Activated naive CD4-positive, alpha-beta T cell treated with anti-CD3 and anti-CD28 coated beads, Interleukin-2, amount 50 U/mL, for 72 hours (primary cell): ENCODE results near the gene ZMIZ1. TPM values are rescaled to one million over a fixed set of nuclear protein-coding genes. Genes with fewer than 3 reads are reported as not detected.

ENCODE experiments used
- ATAC-seq, 2 donors: fragments of 150-1000 bp; cut with Tn5 transposase; 2 replicates each; pipeline ENCODE4 v1.10.0; 2021; ENCODE audit warnings: mild to moderate bottlenecking in 2 of 2, moderate library complexity in 2 of 2
- DNase-seq, 2 donors: peaks; one replicate each; pipeline ENCODE4 v3.0.0; 2021 to 2022; ENCODE audit warnings: low spot score in 2 of 2
- H3K27ac Mint-ChIP-seq, 2 donors: one replicate each; pipeline ENCODE4 v1.8.0; 2022; ENCODE audit warnings: mild to moderate bottlenecking in 2 of 2, mixed read lengths in 2 of 2
- H3K36me3 Mint-ChIP-seq, 2 donors: one replicate each; pipeline ENCODE4 v1.8.0; 2022; ENCODE audit warnings: mixed read lengths in 2 of 2
- H3K9me3 Mint-ChIP-seq, 2 donors: one replicate each; pipeline ENCODE4 v1.8.0; 2022; ENCODE audit warnings: mixed read lengths in 2 of 2
- total RNA-seq, 2 donors: library from RNA; stranded (reverse); gene quantifications; one replicate each; pipeline ENCODE4 v1.2.3, GENCODE V29; 2022

ZMIZ1 gene
- total RNA-seq, 2 donors from 2014 or later, result 16.1 to 42.7 TPM

DNA sequence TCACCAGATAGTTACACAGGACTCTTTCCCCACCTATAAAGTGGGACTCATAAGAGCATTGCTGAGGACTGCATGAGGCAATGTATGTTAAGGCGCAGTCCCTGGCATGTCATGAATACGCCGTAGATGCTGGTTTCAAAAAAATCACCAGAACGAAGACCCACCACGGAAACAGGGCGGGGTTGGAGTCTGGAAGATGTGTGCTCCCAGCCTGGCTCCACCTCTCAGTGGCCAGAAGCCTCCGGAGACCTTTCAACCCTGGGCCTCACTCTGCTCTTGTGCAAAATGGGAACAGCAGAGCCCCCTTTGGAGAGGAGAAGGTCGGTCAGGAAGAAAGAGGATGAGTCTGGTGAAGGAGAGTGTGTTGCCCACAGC, 12.4 kb upstream of the ZMIZ1 start:
- no peaks in the 10 kb centered on the region for H3K36me3 Mint-ChIP-seq
- peak in 1 of 2 donors; percentile 26 for DNase-seq
- H3K27ac Mint-ChIP-seq, result no peak overlapping the region
- H3K9me3 Mint-ChIP-seq, result no peaks in the 10 kb centered on the region
- ATAC-seq, result no peak

DNA sequence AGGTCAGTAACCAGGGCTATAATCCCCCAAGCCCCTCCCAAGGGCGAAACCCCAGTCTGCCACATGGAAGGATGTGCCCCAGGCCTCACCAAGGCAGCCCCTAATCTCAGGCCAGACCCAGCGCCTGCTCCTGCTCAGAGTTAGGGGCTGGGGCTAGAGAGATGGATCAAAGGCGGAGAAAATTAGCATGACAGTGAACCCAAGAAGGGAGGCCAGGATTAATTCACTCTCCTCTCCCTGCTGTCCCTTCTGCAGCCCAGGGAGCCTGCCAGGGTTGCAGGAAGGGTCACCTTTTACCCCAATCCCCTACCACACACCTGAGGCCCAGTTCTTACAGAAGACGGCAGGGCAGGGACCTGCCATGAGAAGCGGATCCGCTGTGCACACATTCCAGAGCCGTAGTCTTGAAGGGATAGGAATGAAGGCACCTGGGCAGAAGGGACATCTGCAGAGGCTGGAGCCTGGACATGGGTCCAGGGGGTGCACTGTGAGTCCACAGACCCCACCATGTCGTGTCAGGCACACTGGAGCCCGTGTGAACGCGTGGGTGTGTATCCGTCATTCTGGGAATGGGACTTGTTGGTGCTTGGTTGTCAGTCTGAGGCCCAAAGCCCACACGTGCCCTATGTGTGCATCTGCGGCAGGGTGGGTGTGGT, 11.9 kb upstream of the ZMIZ1 start:
- H3K36me3 Mint-ChIP-seq, result no peaks in the 10 kb centered on the region
- ATAC-seq, result no peak
- DNase-seq, result peak in 1 of 2 donors; percentile 34
- no peak overlapping the region for H3K27ac Mint-ChIP-seq
- no peaks in the 10 kb centered on the region for H3K9me3 Mint-ChIP-seq

DNA sequence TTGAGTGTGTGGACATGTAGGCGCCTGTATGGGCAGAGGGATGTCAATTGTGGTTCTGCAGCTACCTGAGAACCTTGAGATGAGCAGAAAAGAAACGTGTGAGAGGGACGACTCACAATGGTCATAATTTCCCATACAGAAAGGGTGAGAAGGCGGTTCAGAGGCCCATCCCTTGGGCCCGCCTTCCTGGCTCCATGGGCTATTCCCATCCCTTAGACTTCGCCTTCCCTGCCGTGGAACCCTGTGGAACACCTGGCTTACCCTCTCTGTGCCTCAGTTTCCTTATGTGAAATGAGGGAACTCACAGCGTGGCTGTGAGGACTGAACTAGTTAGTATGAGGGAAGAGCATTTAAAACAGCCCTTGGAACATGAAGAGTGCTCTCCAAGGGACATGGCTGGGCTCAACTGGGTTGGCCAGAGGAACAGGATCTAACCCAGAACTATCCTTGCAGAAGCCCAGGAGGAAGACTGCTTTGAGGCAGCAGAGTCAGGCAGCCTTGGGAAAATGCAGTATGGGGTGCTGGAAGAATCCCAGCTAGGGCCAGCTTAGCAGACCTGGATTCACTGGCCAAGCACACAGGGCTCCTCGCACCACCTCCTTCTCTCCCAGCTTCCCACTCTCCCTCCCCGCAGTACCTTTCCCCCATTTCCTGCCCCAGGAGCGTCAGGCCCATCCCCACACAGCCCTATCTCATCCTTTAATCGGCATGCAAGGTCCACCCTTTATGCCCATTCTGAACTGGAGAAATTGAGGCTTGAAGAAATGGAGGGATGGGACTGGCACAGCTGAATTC, 11.1 kb upstream of the ZMIZ1 start:
- no peak for DNase-seq
- no peaks in the 10 kb centered on the region for H3K9me3 Mint-ChIP-seq

DNA sequence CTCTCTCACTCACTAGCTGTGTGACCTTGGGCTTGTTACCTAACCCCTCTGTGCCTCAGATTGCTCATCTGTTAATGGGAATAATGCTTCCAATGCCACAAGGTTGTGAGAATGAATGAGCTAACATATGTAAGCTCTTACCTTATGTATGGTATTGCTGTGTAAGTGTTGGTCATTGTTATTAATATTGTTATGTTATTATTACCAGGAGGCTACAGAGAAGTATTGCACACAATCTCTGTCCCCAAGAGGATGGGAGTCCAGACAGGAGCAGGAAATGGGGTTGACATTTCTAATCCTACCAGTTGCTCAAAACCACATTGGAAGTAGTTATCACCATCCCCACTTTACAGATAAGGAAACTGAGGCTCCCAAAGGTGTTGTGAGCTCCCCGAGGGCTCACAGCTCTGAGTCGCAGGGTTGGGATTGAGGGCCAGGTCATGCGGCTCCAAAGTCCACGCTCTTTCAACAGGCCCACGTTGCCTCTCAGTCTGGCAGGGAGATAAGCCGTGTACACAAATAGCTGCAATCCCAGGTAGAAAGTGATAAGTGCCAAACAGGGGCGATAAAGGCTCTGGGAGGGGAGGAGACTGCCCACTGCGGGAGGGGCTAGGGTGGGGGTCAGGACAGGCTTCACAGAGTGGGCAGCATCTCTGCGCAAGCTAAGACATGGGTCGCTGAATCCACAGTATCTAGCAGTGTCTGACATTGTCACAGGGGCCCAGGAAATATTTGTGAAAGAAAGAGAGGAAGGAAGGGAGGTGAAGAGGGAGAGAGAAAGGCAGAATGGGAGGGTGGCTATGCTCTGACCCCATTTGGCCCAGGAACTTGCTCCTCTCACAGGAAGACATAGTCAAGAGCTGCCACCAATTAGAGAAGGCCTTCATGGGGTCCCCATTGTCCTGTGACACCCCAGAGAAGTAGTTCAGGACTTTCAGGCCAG, 9.6 kb upstream of the ZMIZ1 start:
- Mint-ChIP-seq H3K27ac (peak overlapping the region in 1 of 2 donors; percentile 23), H3K36me3 (no peaks in the 10 kb centered on the region), H3K9me3 (no peaks in the 10 kb centered on the region)
- ATAC-seq, result no peak
- DNase-seq, result no peak

More for the DNA sequence above, 11.1 kb upstream of the ZMIZ1 start:
- H3K36me3 Mint-ChIP-seq, result no peaks in the 10 kb centered on the region
- no peak for ATAC-seq
- H3K27ac Mint-ChIP-seq, result no peak overlapping the region

DNA sequence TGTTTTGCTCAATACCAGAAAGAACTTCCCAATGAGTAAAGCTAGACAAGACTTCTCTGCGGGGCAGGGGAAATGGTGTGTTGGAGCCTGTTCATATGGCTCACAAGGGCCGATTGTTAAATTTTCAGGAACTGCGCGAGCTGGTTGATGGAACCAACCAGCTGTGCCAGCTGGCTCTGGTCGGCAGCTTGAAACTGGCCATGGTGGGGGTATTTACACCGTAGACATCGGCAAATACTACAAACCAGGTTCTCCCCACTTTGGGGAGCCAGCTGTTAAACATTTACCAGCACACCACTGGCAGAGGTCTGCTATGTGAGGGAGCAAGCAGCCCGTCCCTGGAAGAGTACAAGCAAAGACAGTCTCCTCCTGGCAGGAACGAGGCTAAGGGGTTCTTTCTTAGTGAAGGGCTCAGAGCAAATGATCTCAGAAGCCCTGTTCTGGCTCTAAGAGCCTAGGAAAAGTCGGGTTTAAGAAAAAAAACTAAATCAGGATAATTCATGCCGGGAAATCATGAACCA, 8.8 kb upstream of the ZMIZ1 start:
- Mint-ChIP-seq H3K9me3 (no peaks in the 10 kb centered on the region), H3K27ac (no peak overlapping the region), H3K36me3 (no peaks in the 10 kb centered on the region)
- DNase-seq (no peak), ATAC-seq (no peak)

DNA sequence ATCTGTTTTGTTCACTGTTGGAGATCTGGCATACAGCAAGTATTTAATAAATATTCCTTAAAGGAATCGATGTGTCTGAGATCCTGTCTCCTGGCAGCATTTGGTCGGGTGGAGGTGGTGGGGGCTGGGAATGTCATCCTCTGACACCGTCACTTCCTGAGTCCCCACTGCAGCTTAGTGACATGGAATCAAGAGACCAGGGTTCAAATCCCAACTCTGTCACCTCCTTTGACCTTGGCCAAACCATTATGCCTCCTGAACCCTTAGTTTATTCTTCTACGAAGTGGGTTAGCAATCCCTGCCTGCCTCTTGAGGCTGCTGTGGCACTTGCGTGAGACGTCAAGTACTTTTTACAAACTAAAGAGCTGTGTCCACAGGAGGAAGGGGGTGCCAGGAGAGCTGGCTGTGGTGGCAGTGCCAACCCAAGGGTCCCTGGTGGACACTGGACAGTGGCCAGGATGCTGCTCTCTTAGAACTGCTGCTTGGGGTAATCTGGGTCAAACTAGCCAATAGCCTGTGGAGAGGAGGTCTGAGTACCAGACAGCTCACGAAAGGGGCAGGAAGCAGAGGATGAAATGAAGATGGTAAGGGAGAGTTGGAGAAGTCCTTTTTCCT, 8.0 kb upstream of the ZMIZ1 start:
- DNase-seq, result no peak
- Mint-ChIP-seq H3K9me3 (no peaks in the 10 kb centered on the region), H3K36me3 (no peaks in the 10 kb centered on the region), H3K27ac (no peak overlapping the region)
- ATAC-seq, result no peak

DNA sequence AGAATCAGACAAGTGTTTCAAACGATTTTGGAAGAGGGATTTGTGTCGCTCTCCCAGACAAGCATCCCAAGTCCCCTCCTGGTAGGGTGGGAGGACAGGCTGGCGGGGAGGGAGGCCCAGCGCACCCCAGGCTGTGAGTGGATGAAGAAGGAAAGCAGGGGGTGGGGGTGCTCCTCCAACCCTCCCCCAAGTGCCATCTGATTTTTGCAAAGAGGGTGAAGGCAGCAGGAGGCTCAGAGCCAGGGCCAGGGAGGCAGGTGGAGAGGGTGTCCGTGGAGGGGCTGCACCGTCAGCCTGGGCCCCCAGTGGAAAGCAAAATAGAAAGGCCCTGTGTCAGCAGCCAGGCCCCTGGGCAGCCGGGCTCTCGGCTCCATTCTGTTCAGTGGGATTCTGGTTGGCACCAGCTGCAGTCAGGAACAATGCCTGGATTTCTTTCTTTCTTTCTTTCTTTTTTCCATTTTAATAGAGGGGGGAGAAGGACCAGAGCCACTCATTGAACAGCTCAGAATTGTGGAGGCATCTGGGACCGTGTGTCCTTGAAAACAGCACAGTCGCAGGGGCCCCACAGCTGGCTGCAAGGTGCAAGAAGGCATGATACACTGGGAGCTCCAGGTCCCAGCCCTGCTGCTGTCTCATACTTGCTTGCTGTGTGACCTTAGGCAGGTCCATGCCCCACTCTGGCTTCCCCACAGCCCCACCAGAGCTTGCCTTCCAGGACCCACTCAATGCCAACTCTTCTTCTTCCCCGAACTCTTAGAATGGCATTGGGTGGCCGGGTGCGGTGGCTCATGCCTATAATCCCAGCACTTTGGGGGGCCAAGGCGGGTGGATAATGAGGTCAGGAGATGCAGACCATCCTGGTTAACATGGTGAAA, 7.1 kb upstream of the ZMIZ1 start:
- no peak for ATAC-seq
- Mint-ChIP-seq H3K27ac (peak overlapping the region in 1 of 2 donors; percentile 63), H3K9me3 (no peaks in the 10 kb centered on the region)

DNA sequence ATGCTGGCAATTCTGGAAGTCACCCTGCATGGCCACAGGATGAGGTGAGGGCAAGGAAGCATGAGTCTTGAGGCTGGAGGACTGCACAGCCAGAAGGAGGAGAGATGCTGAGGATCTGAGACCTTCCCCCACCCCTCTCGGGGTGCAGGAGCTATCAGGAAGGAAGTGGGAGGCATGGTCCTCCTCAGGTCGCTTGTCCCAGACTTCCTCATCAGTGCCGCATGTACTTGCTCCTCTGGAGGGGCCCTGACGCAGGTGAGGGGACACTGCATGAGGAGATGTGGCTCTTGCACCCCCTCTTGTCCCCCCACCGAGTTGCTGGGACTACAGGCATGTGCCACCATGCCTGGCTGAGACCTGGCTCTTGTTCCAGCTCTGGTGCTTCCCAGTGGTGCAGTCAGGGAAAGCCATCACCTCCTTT, 5.7 kb upstream of the ZMIZ1 start:
- DNase-seq, result no peak
- H3K9me3 Mint-ChIP-seq, result no peaks in the 10 kb centered on the region
- no peak for ATAC-seq
- no peaks in the 10 kb centered on the region for H3K36me3 Mint-ChIP-seq
- no peak overlapping the region for H3K27ac Mint-ChIP-seq

More for the DNA sequence above, 7.1 kb upstream of the ZMIZ1 start:
- DNase-seq, result no peak
- H3K36me3 Mint-ChIP-seq, result no peaks in the 10 kb centered on the region

DNA sequence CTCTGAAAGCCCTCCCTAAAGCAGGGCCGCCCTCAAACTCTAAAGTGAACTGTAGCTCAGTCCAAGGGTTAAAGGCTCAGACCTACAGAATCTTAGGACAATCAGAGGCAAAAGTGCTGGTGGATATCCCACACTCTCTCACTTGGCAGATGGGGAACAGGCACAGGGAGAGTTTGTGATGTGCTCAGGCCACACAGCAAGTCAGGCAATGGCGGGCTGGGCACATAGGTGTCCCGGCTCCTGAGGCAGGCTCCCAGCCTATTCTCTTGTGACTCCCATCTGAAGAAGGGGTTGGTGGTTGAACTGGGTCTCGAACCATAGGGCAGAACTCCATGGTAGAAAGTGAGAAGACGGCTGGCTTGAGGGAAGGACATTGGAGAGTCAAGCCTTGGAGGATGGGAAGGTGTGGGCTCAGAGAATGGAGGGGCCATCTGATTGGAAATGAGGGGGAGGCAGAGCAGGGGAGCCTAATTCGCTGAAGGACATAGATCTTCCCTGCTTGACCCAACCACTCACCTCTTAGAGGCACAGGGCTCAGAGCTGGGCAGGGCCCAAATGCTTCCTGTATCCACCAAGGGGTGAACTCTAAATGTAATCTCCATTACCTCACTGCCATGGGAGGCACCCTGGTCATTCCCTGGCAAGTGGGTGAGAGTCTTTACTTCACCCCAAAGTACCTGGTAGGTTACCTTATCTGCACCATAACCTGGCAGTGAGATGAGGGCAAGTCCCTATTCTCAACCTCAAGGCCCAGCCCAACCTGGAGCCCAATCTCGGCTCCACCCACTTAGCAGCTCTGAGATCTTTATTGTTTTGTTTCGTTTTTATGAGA, 4.9 kb upstream of the ZMIZ1 start:
- Mint-ChIP-seq H3K9me3 (no peaks in the 10 kb centered on the region), H3K27ac (no peak overlapping the region), H3K36me3 (no peaks in the 10 kb centered on the region)
- no peak for DNase-seq
- ATAC-seq, result no peak

DNA sequence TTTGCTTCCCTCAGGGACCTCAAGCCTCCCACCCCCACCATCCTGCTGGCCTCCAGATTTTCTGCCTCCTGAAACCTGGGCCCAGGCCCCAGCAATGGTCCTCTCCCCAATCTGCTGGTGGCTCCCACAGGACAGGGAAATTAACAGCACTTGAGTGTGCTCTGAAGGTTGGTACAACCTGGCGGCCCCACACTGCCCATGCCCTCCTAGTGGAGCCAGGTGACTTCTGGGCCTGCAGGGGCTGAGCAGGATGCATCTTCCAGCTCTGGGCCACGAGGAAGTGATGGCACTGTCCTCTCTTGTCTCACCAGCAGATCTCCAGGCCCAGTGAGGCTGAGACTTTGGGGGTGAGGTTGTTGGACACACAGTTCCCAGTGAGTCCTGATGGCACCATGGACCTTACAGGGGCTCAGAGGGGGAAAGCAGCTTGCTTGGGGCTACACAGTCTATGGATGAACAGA, 3.6 kb upstream of the ZMIZ1 start:
- H3K36me3 Mint-ChIP-seq, result no peaks in the 10 kb centered on the region
- DNase-seq, result no peak
- no peak for ATAC-seq
- no peak overlapping the region for H3K27ac Mint-ChIP-seq
- no peaks in the 10 kb centered on the region for H3K9me3 Mint-ChIP-seq

DNA sequence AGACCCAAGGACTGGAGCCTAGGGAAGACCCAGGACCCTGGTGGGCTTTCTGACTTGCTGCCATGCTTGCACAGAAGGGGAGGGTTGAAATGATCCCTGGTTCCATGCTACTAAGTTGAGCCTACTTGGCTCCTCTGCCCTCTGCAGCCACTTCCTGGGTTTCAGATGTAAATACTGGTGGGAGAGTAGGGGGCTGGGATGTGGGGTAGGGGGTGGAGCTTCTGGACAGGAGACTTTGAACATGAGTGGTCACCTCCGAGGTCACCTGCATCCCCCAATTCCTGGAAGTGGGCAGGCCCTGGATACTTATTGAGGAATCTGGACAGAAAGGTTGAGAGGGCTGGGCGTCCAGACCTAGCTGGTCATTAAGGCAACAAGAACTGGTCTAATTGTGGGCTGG, 2.9 kb upstream of the ZMIZ1 start:
- DNase-seq (no peak), ATAC-seq (no peak)
- Mint-ChIP-seq H3K36me3 (no peaks in the 10 kb centered on the region), H3K27ac (no peak overlapping the region), H3K9me3 (no peaks in the 10 kb centered on the region)

DNA sequence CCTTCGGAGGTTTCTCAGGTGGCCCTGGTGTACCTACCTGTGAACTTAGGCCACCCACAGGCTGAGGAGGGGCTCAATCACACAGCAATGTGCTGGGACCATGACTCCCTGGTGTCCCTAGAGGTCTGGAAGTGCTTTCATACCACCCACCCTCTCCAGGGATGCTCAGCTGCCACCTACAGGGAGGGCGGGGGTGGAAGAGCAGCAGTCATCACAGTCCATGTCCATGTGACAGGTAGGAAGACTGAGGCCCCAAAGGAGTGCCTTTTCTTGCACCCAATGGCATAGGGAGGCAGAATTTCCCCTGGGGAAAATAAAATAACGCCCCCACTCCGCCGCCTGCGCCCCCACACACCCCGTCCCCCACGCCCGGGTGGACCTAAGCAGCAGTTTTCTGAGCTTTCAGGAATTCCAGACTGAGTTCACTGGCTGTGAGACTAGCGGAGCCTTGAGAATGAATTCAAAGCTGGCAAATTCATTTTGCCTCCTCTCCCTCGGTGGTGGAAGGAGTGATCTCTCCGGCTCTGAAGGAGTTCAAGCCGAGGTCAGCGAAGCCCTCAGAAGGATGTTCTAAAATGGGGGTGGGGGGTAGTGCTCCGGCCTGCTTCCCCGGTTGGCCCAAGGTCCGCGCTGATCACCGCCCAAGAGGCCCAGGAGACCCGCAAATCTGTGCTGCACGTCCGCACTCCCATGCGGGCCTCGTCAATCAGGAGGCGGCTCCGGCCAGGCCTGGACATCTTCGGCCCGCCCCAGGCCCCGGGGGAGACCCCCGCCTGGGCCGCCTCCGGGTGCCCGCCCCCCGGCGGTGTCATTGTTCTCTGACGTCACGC, 2.1 kb upstream of the ZMIZ1 start:
- DNase-seq, result no peak
- H3K9me3 Mint-ChIP-seq, result no peaks in the 10 kb centered on the region
- no peak overlapping the region for H3K27ac Mint-ChIP-seq
- no peaks in the 10 kb centered on the region for H3K36me3 Mint-ChIP-seq
- ATAC-seq, result no peak

DNA sequence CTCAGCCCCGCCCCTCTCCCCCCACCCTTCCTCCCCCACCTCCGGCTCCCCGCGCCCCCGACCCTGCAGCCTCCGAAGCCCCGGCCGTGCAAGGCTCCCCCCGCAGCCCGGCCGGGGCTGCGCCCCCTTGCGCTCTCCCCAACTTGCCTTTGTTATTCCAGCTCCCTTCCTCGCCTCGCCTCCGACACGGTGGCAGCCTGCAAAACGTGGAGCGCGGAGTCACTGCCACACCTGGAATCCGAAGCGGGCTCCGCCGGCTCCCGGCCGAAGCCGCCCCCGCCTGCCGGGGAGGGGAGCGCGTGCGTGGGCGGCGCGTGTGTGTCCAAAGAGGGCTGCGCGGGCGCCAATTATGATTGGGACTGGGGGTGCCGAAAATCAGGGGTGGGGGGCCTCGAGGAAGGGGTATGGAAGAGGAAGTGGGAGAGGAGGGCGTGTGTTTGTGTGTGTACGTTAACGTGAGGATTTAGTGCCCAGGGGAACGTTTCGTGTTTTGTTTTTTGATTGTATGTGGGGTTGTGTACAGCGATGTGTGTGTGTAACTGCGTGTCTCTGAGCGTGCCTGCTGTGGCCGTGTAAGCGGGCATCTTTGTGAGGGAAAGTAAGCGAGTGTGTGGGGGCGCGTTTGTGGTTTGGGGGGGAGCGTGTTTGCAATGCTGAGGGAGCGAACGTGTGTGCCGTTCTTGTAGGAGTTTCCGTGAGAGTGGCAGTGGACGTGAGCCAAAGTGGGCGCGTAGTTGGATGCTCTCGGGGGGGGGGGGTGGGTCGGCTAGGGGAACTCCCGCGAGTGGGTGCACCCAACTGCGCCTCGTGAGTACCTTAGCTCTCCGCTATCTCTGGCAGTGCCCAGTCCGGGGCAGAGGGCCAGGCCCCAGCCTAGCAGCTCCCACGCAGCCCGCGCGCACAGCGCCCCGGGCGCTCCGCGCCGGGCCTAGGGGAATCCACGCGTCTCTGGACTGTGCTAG, 1.2 kb upstream of the ZMIZ1 start:
- Mint-ChIP-seq H3K9me3 (no peaks in the 10 kb centered on the region), H3K36me3 (no peaks in the 10 kb centered on the region), H3K27ac (peak overlapping the region in 1 of 2 donors; percentile 54)
- ATAC-seq (peak in 1 of 2 donors; percentile 16), DNase-seq (peak in 1 of 2 donors; percentile 85)
